Uterus (tissue), 2 donors: ENCODE results near the gene ATF5.

Experiments used
- CTCF ChIP-seq, 4 experiments: fragments of 200-600 bp in 2 of 4; fragments of 450-650 bp in 2 of 4; sonication (generic) in 2 of 4; IDR thresholded peaks; one replicate each; pipeline ENCODE4 v1.5.1; 2016 to 2019; ENCODE audit warnings: antibody characterized with exemption in 4 of 4, mild to moderate bottlenecking in 2 of 4, moderate library complexity in 1 of 4
- POLR2A ChIP-seq, 2 donors: fragments of 450-650 bp; IDR thresholded peaks; one replicate each; pipeline ENCODE4 v1.6.1; 2016; ENCODE audit warnings: antibody characterized with exemption in 2 of 2, mild to moderate bottlenecking in 1 of 2, moderate library complexity in 1 of 2

GRCh38 chr19:49951806-49952478, 22.9 kb downstream of the ATF5 start:
- TF ChIP-seq CTCF (IDR thresholded peaks at IDR 0.05), result no peak
- no peak for TF ChIP-seq POLR2A (IDR thresholded peaks at IDR 0.05)
